Measurements from ENCODE around the gene MAMLD1. TPM values are rescaled to one million over a fixed set of nuclear protein-coding genes. Genes with fewer than 3 reads are reported as not detected.

MAMLD1 gene
- total and polyA plus RNA-seq, 4 experiments from 2014 or later: 0.43 to 2.0 (median 1.3) TPM

GRCh38 chrX:150405576-150405975 lies 42.5 kb downstream of the MAMLD1 start:
- Mint-ChIP-seq H3K4me1 (peaks cover 12 to 20% (median 15%) of the 10 kb centered on the region in 4 donors), H3K36me3 (no peaks in the 10 kb centered on the region), H3K27ac (no peak overlapping the region), H3K9me3 (peaks cover 0 to 1% (median 0%) of the 10 kb centered on the region in 8 donors), H3K27me3 (no peaks in the 10 kb centered on the region), H3K4me3 (no peak overlapping the region)
- Histone ChIP-seq H3K4me3 (ENCODE audit: low read length in 2 of 2) (no peak overlapping the region), H3K4me1 (ENCODE audit: insufficient read depth, low read length) (peaks cover 11% of the 10 kb centered on the region), H3K9me3 (ENCODE audit: control insufficient read depth in 1 of 2, low read length in 2 of 2) (no peaks in the 10 kb centered on the region), H3K36me3 (ENCODE audit: insufficient read depth, low read length) (no peaks in the 10 kb centered on the region), H3K27ac (ENCODE audit: low read depth, low read length) (no peak overlapping the region), H3K27me3 (ENCODE audit: insufficient read depth, low read length) (no peaks in the 10 kb centered on the region)
- ChIA-PET POLR2A (ENCODE audit: partially characterized antibody) (no interaction called here), CTCF (ENCODE audit: partially characterized antibody) (no interaction called here)
- no peak for DNase-seq
- intact Hi-C loops (cut with micrococcal nuclease): no loop called here

- peaks cover 0 to 1% (median 0%) of the 10 kb centered on the region in 8 donors for H3K9me3 Mint-ChIP-seq
- CTCF ChIA-PET (ENCODE audit: partially characterized antibody): no interaction called here
- H3K27me3 Mint-ChIP-seq: no peaks in the 10 kb centered on the region
- no peak overlapping the region for H3K4me3 ChIP-seq (ENCODE audit: low read length in 2 of 2)
- intact Hi-C loops (cut with micrococcal nuclease): no loop called here
- peaks cover 15 to 26% (median 21%) of the 10 kb centered on the region in 4 donors for H3K4me1 Mint-ChIP-seq
- H3K27ac ChIP-seq (ENCODE audit: low read depth, low read length): no peak overlapping the region
- no peaks in the 10 kb centered on the region for H3K36me3 ChIP-seq (ENCODE audit: insufficient read depth, low read length)
- H3K27ac Mint-ChIP-seq: no peak overlapping the region
- H3K36me3 Mint-ChIP-seq: no peaks in the 10 kb centered on the region
- DNase-seq: no peak
- POLR2A ChIA-PET (ENCODE audit: partially characterized antibody): interaction anchor here (0.7 kb wide), 1 partner anchor 9 kb away, joined by 4 read pairs; no protein-coding TSS in a partner anchor
- H3K9me3 ChIP-seq (ENCODE audit: control insufficient read depth in 1 of 2, low read length in 2 of 2): no peaks in the 10 kb centered on the region
- H3K4me1 ChIP-seq (ENCODE audit: insufficient read depth, low read length): peaks cover 21% of the 10 kb centered on the region
- H3K4me3 Mint-ChIP-seq: no peak overlapping the region
- H3K27me3 ChIP-seq (ENCODE audit: insufficient read depth, low read length): no peaks in the 10 kb centered on the region
Observed at GRCh38 chrX:150406596-150406995, 43.5 kb downstream of the MAMLD1 start.

GRCh38 chrX:150408007-150408406 lies 44.9 kb downstream of the MAMLD1 start:
- H3K27ac Mint-ChIP-seq: no peak overlapping the region
- POLR2A ChIA-PET (ENCODE audit: partially characterized antibody): no interaction called here

GRCh38 chrX:150408561-150408960 lies 45.4 kb downstream of the MAMLD1 start:
- Histone ChIP-seq H3K4me3 (ENCODE audit: low read length in 2 of 2) (no peak overlapping the region), H3K27ac (ENCODE audit: low read depth, low read length) (no peak overlapping the region), H3K27me3 (ENCODE audit: insufficient read depth, low read length) (no peaks in the 10 kb centered on the region), H3K9me3 (ENCODE audit: control insufficient read depth in 1 of 2, low read length in 2 of 2) (no peaks in the 10 kb centered on the region), H3K36me3 (ENCODE audit: insufficient read depth, low read length) (no peaks in the 10 kb centered on the region), H3K4me1 (ENCODE audit: insufficient read depth, low read length) (peaks cover 25% of the 10 kb centered on the region)
- Mint-ChIP-seq H3K4me1 (peaks cover 19 to 28% (median 22%) of the 10 kb centered on the region in 4 donors), H3K4me3 (no peak overlapping the region), H3K9me3 (no peaks in the 10 kb centered on the region), H3K27ac (no peak overlapping the region), H3K27me3 (no peaks in the 10 kb centered on the region), H3K36me3 (no peaks in the 10 kb centered on the region)
- POLR2A ChIA-PET (ENCODE audit: partially characterized antibody): no interaction called here
- CTCF ChIA-PET (ENCODE audit: partially characterized antibody): no interaction called here
- DNase-seq: no peak
- intact Hi-C loops (cut with micrococcal nuclease): no loop called here

More at GRCh38 chrX:150408007-150408406, 44.9 kb downstream of the MAMLD1 start:
- no peaks in the 10 kb centered on the region for H3K9me3 Mint-ChIP-seq
- no peaks in the 10 kb centered on the region for H3K27me3 Mint-ChIP-seq
- Histone ChIP-seq H3K27me3 (ENCODE audit: insufficient read depth, low read length) (no peaks in the 10 kb centered on the region), H3K36me3 (ENCODE audit: insufficient read depth, low read length) (no peaks in the 10 kb centered on the region), H3K9me3 (ENCODE audit: control insufficient read depth in 1 of 2, low read length in 2 of 2) (no peaks in the 10 kb centered on the region), H3K4me1 (ENCODE audit: insufficient read depth, low read length) (peaks cover 25% of the 10 kb centered on the region), H3K4me3 (ENCODE audit: low read length in 2 of 2) (no peak overlapping the region), H3K27ac (ENCODE audit: low read depth, low read length) (no peak overlapping the region)
- intact Hi-C loops (cut with micrococcal nuclease): no loop called here
- CTCF ChIA-PET (ENCODE audit: partially characterized antibody): no interaction called here
- no peak overlapping the region for H3K4me3 Mint-ChIP-seq
- peaks cover 19 to 30% (median 22%) of the 10 kb centered on the region in 4 donors for H3K4me1 Mint-ChIP-seq
- no peaks in the 10 kb centered on the region for H3K36me3 Mint-ChIP-seq
- DNase-seq: no peak

- intact Hi-C loops (cut with micrococcal nuclease): no loop called here
- ChIA-PET POLR2A (ENCODE audit: partially characterized antibody) (no interaction called here), CTCF (ENCODE audit: partially characterized antibody) (interaction anchor here (1.2 kb wide), 1 partner anchor 78 kb away, joined by 3 read pairs; no protein-coding TSS in a partner anchor)
- DNase-seq: no peak
- no peak overlapping the region for H3K27ac Mint-ChIP-seq
- H3K4me1 Mint-ChIP-seq: peaks cover 18 to 26% (median 21%) of the 10 kb centered on the region in 4 donors
- H3K4me3 Mint-ChIP-seq: peak overlapping the region in 1 of 8 donors; percentile 0
- H3K9me3 ChIP-seq (ENCODE audit: control insufficient read depth in 1 of 2, low read length in 2 of 2): no peaks in the 10 kb centered on the region
- H3K4me3 ChIP-seq (ENCODE audit: low read length in 2 of 2): no peak overlapping the region
- H3K27me3 Mint-ChIP-seq: no peaks in the 10 kb centered on the region
- no peaks in the 10 kb centered on the region for H3K9me3 Mint-ChIP-seq
- H3K36me3 ChIP-seq (ENCODE audit: insufficient read depth, low read length): no peaks in the 10 kb centered on the region
- peaks cover 25% of the 10 kb centered on the region for H3K4me1 ChIP-seq (ENCODE audit: insufficient read depth, low read length)
- no peaks in the 10 kb centered on the region for H3K27me3 ChIP-seq (ENCODE audit: insufficient read depth, low read length)
- no peak overlapping the region for H3K27ac ChIP-seq (ENCODE audit: low read depth, low read length)
- no peaks in the 10 kb centered on the region for H3K36me3 Mint-ChIP-seq
Observed at GRCh38 chrX:150409486-150409885, 46.4 kb downstream of the MAMLD1 start.

GRCh38 chrX:150409964-150410363 lies 46.8 kb downstream of the MAMLD1 start:
- intact Hi-C loops (cut with micrococcal nuclease): no loop called here

GRCh38 chrX:150410513-150410912 lies 47.4 kb downstream of the MAMLD1 start:
- H3K4me3 ChIP-seq (ENCODE audit: low read length in 2 of 2): no peak overlapping the region
- no peaks in the 10 kb centered on the region for H3K36me3 Mint-ChIP-seq
- H3K4me1 Mint-ChIP-seq: peaks cover 17 to 26% (median 21%) of the 10 kb centered on the region in 4 donors
- no peaks in the 10 kb centered on the region for H3K9me3 Mint-ChIP-seq
- intact Hi-C loops (cut with micrococcal nuclease): no loop called here
- no peaks in the 10 kb centered on the region for H3K36me3 ChIP-seq (ENCODE audit: insufficient read depth, low read length)
- peaks cover 25% of the 10 kb centered on the region for H3K4me1 ChIP-seq (ENCODE audit: insufficient read depth, low read length)
- no peak overlapping the region for H3K27ac ChIP-seq (ENCODE audit: low read depth, low read length)
- peak overlapping the region in 5 of 7 donors; percentile 15 to 63 (median 48) for H3K27ac Mint-ChIP-seq
- POLR2A ChIA-PET (ENCODE audit: partially characterized antibody): interaction anchor here (0.7 to 1.6 kb wide), 5 partner anchors 45 to 470 kb away, joined by 4 to 11 read pairs (median 5); partner anchors contain the start of gene MAMLD1
- no peaks in the 10 kb centered on the region for H3K9me3 ChIP-seq (ENCODE audit: control insufficient read depth in 1 of 2, low read length in 2 of 2)
- CTCF ChIA-PET (ENCODE audit: partially characterized antibody): interaction anchor here (0.8 to 1.5 kb wide), 4 partner anchors 45 to 77 kb away, joined by 3 to 5 read pairs (median 4); no protein-coding TSS in a partner anchor
- H3K27me3 ChIP-seq (ENCODE audit: insufficient read depth, low read length): no peaks in the 10 kb centered on the region
- peak overlapping the region in 7 of 8 donors; percentile 7 to 65 (median 40) for H3K4me3 Mint-ChIP-seq
- H3K27me3 Mint-ChIP-seq: no peaks in the 10 kb centered on the region
- DNase-seq: peak; percentile 41 to 68 (median 52)

More at GRCh38 chrX:150409964-150410363, 46.8 kb downstream of the MAMLD1 start:
- H3K27ac ChIP-seq (ENCODE audit: low read depth, low read length): no peak overlapping the region
- no peaks in the 10 kb centered on the region for H3K27me3 Mint-ChIP-seq
- DNase-seq: peak in 1 of 5 donors; percentile 22
- peak overlapping the region in 3 of 8 donors; percentile 24 to 43 (median 40) for H3K4me3 Mint-ChIP-seq
- no peaks in the 10 kb centered on the region for H3K9me3 Mint-ChIP-seq
- H3K4me3 ChIP-seq (ENCODE audit: low read length in 2 of 2): no peak overlapping the region
- no peaks in the 10 kb centered on the region for H3K36me3 Mint-ChIP-seq
- H3K36me3 ChIP-seq (ENCODE audit: insufficient read depth, low read length): no peaks in the 10 kb centered on the region
- H3K4me1 ChIP-seq (ENCODE audit: insufficient read depth, low read length): peaks cover 25% of the 10 kb centered on the region
- H3K27ac Mint-ChIP-seq: peak overlapping the region in 4 of 7 donors; percentile 15 to 63 (median 40)
- CTCF ChIA-PET (ENCODE audit: partially characterized antibody): interaction anchor here (0.8 to 1.5 kb wide), 3 partner anchors 45 to 77 kb away, joined by 3 to 5 read pairs (median 5); no protein-coding TSS in a partner anchor
- H3K27me3 ChIP-seq (ENCODE audit: insufficient read depth, low read length): no peaks in the 10 kb centered on the region
- POLR2A ChIA-PET (ENCODE audit: partially characterized antibody): interaction anchor here (0.7 to 1.6 kb wide), 5 partner anchors 45 to 470 kb away, joined by 4 to 11 read pairs (median 5); partner anchors contain the start of gene MAMLD1
- H3K4me1 Mint-ChIP-seq: peaks cover 17 to 26% (median 21%) of the 10 kb centered on the region in 4 donors
- H3K9me3 ChIP-seq (ENCODE audit: control insufficient read depth in 1 of 2, low read length in 2 of 2): no peaks in the 10 kb centered on the region
